Kidney (tissue), 14 donors: Measurements from ENCODE around the gene SNTB2. TPM values are rescaled to one million over a fixed set of nuclear protein-coding genes. Genes with fewer than 3 reads are reported as not detected.

Experiments
- DNase-seq, 5 donors: peaks; one replicate each; pipeline ENCODE4 v3.0.0-alpha.2; 2013 to 2020
- FAIRE-seq: peaks from 2 replicates; lab custom pipeline; 2012; peaks lifted over from hg19 to GRCh38; lab: Jason Lieb, UNC
- H3K27ac ChIP-seq, 2 donors: one replicate each; pipeline ENCODE4 v1.7.0; 2013; ENCODE audit warnings: low read depth in 2 of 2, low read length in 2 of 2, inconsistent platforms in 1 of 2
- H3K27me3 ChIP-seq: one replicate; pipeline ENCODE4 v1.7.1; 2013; ENCODE audit warnings: low read length, inconsistent platforms; ENCODE audit not compliant: control insufficient read depth, insufficient read depth
- H3K36me3 ChIP-seq, 3 donors: one replicate each; pipeline versions ENCODE4 v1.7.0 to v1.7.1; 2013; ENCODE audit warnings: low read length in 3 of 3, control low read depth in 1 of 3, inconsistent platforms in 1 of 3; ENCODE audit not compliant: insufficient read depth in 3 of 3, control insufficient read depth in 2 of 3
- H3K4me1 ChIP-seq, 3 donors: one replicate each; pipeline versions ENCODE4 v1.7.0 to v1.7.1; 2013; ENCODE audit warnings: low read length in 3 of 3, inconsistent platforms in 1 of 3, low read depth in 1 of 3; ENCODE audit not compliant: control insufficient read depth in 2 of 3, insufficient read depth in 2 of 3
- H3K4me3 ChIP-seq, 3 donors: one replicate each; pipeline versions ENCODE4 v1.7.0 to v1.8.1; 2013; ENCODE audit warnings: low read length in 3 of 3, control low read depth in 1 of 3, inconsistent platforms in 1 of 3
- H3K9ac ChIP-seq, 3 donors: one replicate each; pipeline versions ENCODE4 v1.7.0 to v1.7.1; 2013; ENCODE audit warnings: low read length in 3 of 3, control low read depth in 1 of 3, inconsistent platforms in 1 of 3
- H3K9me3 ChIP-seq, 3 donors: one replicate each; pipeline versions ENCODE4 v1.7.0 to v1.7.1; 2013; ENCODE audit warnings: low read length in 3 of 3, control low read depth in 1 of 3, inconsistent platforms in 1 of 3; ENCODE audit not compliant: control insufficient read depth in 2 of 3, insufficient read depth in 1 of 3
- CTCF ChIP-seq: IDR thresholded peaks from 3 replicates; pipeline ENCODE4 v1.5.1; 2012; ENCODE audit warnings: mild to moderate bottlenecking, moderate library complexity, borderline replicate concordance; ENCODE audit not compliant: insufficient read depth; ENCODE audit errors: extremely low read depth
- intact Hi-C: fragments of 100-400 bp; cut with DNase I; formaldehyde crosslinking; loops from one replicate; pipeline ENCODE4 v1.11.1; 2022
- polyA plus RNA-seq: library from polyadenylated mRNA; stranded (reverse); fragments of 350-450 nt; fragmentation: Illumina TruSeq; extraction: RNeasy Lipid Tissue Mini Kit (QIAGEN cat#74804); gene quantifications from one replicate; pipeline ENCODE4 v1.2.3, GENCODE V29; 2014; ENCODE audit warnings: low read depth, low replicate concordance; ENCODE audit not compliant: insufficient read depth
- total RNA-seq: library from RNA; stranded (reverse); fragmentation: NEBNext Ultra II Directional; extraction: Animal tissue kit (Norgen Biotek cat#: 25700); gene quantifications from one replicate; pipeline ENCODE4 v1.2.1, GENCODE V29; 2021
- donor health status: control.
- donor health status: control.
- donor health status: control.
- donor health status: control.
- donor health status: control.
- donor health status: DM: yes; HTN: yes; CAD: no.
- donor health status: Normal renal cell carcinoma (clear cell type).

SNTB2 gene
- total and polyA plus RNA-seq, 2 donors from 2014 or later = 4.8 to 45.1 TPM

- Histone ChIP-seq H3K27ac (peak within 1 kb of the TSS in 1 of 2 donors; percentile 8), H3K9ac (peak within 1 kb of the TSS in 1 of 3 donors; percentile 14), H3K4me3 (peak within 1 kb of the TSS in 2 of 3 donors; percentile 49 to 59), H3K9me3 (no peaks in the 10 kb centered on the region), H3K36me3 (peaks cover 0 to 10% (median 5%) of the 10 kb centered on the region in 3 donors), H3K4me1 (peaks cover 0 to 3% (median 0%) of the 10 kb centered on the region in 3 donors), H3K27me3 (no peaks in the 10 kb centered on the region)
- intact Hi-C loops = no loop called here
- TF ChIP-seq CTCF = no peak
- DNase-seq (peak in 3 of 5 donors; percentile 33 to 61 (median 37)), FAIRE-seq (no peak)
Observed at GRCh38 chr16:69351309-69352027, 164.5 kb downstream of the SNTB2 start, which contains the start of gene TMED6. TMED6 (minus strand) TSS chr16:69351786; CDS start chr16:69351753, 33 bp downstream.

Other genes with a start within 250 kb of the SNTB2 start
- gene HAS3, start 81.5 kb upstream of the SNTB2 start, total RNA-seq = 2.1 TPM
- 0.34 TPM for gene HAS3, start 81.5 kb upstream of the SNTB2 start, polyA plus RNA-seq
- gene CHTF8, start 54.6 kb upstream of the SNTB2 start, total RNA-seq = 124 TPM
- gene CHTF8, start 54.6 kb upstream of the SNTB2 start, polyA plus RNA-seq = 163 TPM
- gene UTP4, start 54.5 kb upstream of the SNTB2 start, total RNA-seq = 41.7 TPM
- 57.2 TPM for gene UTP4, start 54.5 kb upstream of the SNTB2 start, polyA plus RNA-seq
- 38.6 TPM for gene VPS4A, start 124.2 kb downstream of the SNTB2 start, total RNA-seq
- gene VPS4A, start 124.2 kb downstream of the SNTB2 start, polyA plus RNA-seq = 62.1 TPM
- 22.4 TPM for gene PDF, start 143.4 kb downstream of the SNTB2 start, total RNA-seq
- 30.8 TPM for gene PDF, start 143.4 kb downstream of the SNTB2 start, polyA plus RNA-seq
- gene COG8, start 152.4 kb downstream of the SNTB2 start, total RNA-seq = 49.5 TPM
- 33.8 TPM for gene COG8, start 152.4 kb downstream of the SNTB2 start, polyA plus RNA-seq
- gene NIP7, start 152.6 kb downstream of the SNTB2 start, total RNA-seq = 20.2 TPM
- 9.9 TPM for gene NIP7, start 152.6 kb downstream of the SNTB2 start, polyA plus RNA-seq
- gene TMED6, start 164.6 kb downstream of the SNTB2 start, total RNA-seq = 2.6 TPM
- gene TMED6, start 164.6 kb downstream of the SNTB2 start, polyA plus RNA-seq = 11.5 TPM
- 37.4 TPM for gene TERF2, start 198.8 kb downstream of the SNTB2 start, total RNA-seq
- 13.6 TPM for gene TERF2, start 198.8 kb downstream of the SNTB2 start, polyA plus RNA-seq
- gene CYB5B, start 237.5 kb downstream of the SNTB2 start, total RNA-seq = 111 TPM
- 89.0 TPM for gene CYB5B, start 237.5 kb downstream of the SNTB2 start, polyA plus RNA-seq